WTC11 (cell line): ENCODE measurements around the gene ABCA1.

Experiments used
- IRF2 ChIP-seq: sonication (generic); formaldehyde crosslinking; IDR thresholded peaks from 2 replicates; pipeline ENCODE4 v1.8.0; 2022; ENCODE audit warnings: low read depth, missing genetic modification reagents, borderline replicate concordance
- TEAD4 ChIP-seq: sonication (generic); formaldehyde crosslinking; IDR thresholded peaks from 2 replicates; pipeline ENCODE4 v1.8.0; 2022; ENCODE audit warnings: mild to moderate bottlenecking, missing genetic modification reagents
- ZNF232 ChIP-seq: sonication (generic); formaldehyde crosslinking; IDR thresholded peaks from 2 replicates; pipeline ENCODE4 v1.8.0; 2022; ENCODE audit warnings: mild to moderate bottlenecking, missing genetic modification reagents
- TF ChIP-seq, protein P1 (sequence below): fragments of 200-600 bp; IDR thresholded peaks from 2 replicates; pipeline ENCODE4 v1.8.0; 2022; ENCODE audit warnings: antibody characterized with exemption
- TF ChIP-seq, protein P2 (sequence below): sonication (generic); formaldehyde crosslinking; IDR thresholded peaks from 2 replicates; pipeline ENCODE4 v1.8.1; 2022; ENCODE audit warnings: mild to moderate bottlenecking, missing genetic modification reagents, moderate library complexity, borderline replicate concordance

DNA sequence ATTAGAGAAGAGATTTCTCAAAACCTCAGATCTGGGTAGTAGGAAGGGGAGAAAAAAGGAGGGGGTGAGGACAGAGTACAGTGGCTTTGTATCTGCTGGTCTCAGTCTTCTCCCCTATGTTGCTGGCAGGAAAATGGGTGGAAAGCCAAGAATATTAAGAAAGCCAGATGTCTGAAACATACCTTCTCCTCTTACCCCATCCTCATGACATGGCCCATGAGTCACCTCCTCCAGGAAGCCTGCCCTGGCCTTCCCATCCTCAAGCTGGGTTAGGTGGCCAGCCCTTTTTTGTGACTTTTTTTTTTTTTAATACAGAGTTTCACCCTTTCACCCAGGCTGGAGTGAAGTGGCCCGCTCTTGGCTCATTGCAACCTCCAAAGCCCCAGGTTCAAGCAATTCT is 61.8 kb downstream of the ABCA1 start:
- TF ChIP-seq, protein P1, sequence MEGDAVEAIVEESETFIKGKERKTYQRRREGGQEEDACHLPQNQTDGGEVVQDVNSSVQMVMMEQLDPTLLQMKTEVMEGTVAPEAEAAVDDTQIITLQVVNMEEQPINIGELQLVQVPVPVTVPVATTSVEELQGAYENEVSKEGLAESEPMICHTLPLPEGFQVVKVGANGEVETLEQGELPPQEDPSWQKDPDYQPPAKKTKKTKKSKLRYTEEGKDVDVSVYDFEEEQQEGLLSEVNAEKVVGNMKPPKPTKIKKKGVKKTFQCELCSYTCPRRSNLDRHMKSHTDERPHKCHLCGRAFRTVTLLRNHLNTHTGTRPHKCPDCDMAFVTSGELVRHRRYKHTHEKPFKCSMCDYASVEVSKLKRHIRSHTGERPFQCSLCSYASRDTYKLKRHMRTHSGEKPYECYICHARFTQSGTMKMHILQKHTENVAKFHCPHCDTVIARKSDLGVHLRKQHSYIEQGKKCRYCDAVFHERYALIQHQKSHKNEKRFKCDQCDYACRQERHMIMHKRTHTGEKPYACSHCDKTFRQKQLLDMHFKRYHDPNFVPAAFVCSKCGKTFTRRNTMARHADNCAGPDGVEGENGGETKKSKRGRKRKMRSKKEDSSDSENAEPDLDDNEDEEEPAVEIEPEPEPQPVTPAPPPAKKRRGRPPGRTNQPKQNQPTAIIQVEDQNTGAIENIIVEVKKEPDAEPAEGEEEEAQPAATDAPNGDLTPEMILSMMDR, result no peak
- TF ChIP-seq ZNF232 (CRISPR knock-in tag) (no peak), TEAD4 (CRISPR knock-in tag) (no peak), IRF2 (CRISPR knock-in tag) (no peak)
- TF ChIP-seq, protein P2, sequence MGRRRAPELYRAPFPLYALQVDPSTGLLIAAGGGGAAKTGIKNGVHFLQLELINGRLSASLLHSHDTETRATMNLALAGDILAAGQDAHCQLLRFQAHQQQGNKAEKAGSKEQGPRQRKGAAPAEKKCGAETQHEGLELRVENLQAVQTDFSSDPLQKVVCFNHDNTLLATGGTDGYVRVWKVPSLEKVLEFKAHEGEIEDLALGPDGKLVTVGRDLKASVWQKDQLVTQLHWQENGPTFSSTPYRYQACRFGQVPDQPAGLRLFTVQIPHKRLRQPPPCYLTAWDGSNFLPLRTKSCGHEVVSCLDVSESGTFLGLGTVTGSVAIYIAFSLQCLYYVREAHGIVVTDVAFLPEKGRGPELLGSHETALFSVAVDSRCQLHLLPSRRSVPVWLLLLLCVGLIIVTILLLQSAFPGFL (CRISPR knock-in tag), result no peak
